OCI-M2 (cell line): ENCODE results near the gene COX8C.
"Not testable (repeated sequence)": the region's sequence is repeated elsewhere in the genome, so short reads cannot be mapped to it uniquely, and the experiment has no call there.

Source experiments
- DNase-seq: peaks from one replicate; lab custom pipeline; 2025; ENCODE audit not compliant: unreplicated experiment; lab: John Stamatoyannopoulos, UW

COX8C gene

GRCh38 chr14:93320489-93320888 lies 26.5 kb upstream of the COX8C start:
- DNase-seq: no peak

- DNase-seq: no peak
Observed at GRCh38 chr14:93322929-93323599, 23.9 kb upstream of the COX8C start.

GRCh38 chr14:93323600-93324174 lies 23.3 kb upstream of the COX8C start:
- DNase-seq: no peak

DNA sequence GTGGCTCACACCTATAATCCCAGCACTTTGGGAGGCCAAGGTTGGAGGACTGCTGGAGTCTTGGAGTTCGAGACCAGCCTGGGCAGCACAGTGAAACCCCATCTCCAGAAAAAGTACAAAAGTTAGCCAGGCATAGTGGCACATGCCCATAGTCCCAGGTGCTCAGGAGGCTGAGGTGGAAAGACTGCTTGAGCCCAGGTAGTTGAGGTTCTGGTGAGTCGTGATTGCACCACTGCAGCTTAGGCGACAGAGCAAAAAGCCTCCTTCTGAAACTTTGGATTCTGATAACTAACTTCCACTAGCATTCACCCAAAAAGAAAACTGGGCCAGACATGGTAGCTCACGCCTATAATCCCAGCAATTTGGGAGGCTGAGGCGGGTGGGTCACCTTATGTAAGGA lies 20.8 kb upstream of the COX8C start:
- DNase-seq: no peak

GRCh38 chr14:93328546-93328945 lies 18.4 kb upstream of the COX8C start:
- no peak for DNase-seq

GRCh38 chr14:93329965-93330608 lies 16.9 kb upstream of the COX8C start:
- no peak for DNase-seq

- DNase-seq: no peak
Observed at GRCh38 chr14:93330609-93331000, 16.4 kb upstream of the COX8C start.

DNA sequence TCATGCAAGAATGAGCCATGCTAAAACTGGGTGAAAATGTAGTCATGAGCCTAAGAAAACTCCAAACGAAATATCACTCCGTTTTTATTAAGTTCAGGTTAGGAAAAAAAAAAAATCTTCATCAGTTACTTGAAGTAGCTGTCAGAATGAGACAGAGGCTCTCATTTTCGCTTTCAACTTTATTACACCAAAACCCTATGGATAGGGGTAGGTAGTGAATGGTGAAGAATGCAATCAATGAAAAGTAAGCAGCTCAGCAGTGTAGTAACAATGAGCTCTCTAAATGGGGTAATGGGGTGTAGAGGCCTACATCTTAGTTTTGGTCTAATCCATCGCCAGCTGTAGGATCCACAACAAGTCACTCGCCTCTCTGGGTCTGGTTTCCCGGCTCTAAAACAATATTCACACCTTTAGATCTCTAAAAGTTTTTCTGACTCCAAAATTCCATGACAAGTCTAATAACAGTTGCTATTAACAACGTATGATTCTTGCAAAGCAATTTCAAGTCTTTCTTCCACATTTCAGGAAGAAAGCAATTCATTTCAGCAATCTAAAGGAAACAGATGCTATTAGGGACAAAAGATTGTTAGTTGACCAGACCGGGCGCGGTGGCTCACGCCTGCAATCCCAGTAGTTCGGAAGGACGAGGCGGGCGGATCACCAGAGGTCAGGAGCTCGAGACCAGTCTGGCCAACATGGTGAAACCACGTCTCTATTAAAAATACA lies 15.8 kb upstream of the COX8C start:
- no peak for DNase-seq

GRCh38 chr14:93331728-93332396 lies 15.1 kb upstream of the COX8C start:
- no peak for DNase-seq

DNA sequence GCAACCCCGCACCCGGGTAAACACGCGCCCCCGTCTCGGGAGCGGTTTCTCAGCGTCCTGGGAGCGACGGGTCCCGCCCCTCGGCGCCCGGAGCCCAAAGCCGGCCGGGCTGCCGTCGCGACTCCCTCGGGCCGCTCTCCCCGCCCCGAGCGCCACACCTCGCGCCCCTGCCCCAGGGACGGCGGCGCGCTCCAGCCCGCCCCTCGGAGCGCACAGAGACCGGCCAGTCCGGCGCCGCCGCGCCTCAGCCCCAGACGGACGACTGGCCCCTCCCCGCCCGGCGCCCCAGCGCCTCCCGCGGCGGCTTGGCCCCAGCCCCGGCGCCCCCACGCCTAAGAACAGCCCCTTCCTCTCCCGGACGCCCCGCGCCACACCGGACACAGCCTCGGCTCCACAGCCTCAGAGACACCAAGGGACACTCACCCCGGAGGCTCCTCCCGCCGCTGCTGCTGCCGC lies 14.6 kb upstream of the COX8C start:
- DNase-seq: no peak

GRCh38 chr14:93332853-93333630 lies 13.9 kb upstream of the COX8C start, which contains the start of gene BTBD7:
Gene BTBD7 (minus strand): TSS chr14:93333036. CDS start chr14:93296051, 36,985 bp downstream.
- DNase-seq: peak; percentile 85

DNA sequence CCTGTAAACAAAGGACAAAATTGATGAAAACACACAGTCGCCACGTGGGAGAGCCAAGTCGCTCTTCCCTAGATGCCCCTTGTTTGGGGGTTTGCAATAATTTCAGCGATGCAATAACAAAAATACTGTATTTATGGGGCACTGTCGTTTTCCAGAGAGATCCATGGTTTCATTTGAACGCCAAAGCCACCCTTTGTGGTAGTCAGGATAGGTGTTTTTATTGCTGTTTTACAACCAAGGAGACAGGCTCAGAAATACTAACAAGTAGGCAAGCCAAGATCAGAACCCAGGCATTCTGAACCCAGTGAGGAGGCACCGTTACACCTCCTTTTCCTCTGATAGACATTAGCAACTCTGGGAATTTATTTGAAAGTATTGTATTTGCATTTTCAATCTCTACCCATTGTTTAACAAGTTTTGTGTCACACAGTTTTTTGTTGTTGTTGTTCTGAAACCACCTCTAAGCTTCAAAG lies 13.3 kb upstream of the COX8C start:
- no peak for DNase-seq

- no peak for DNase-seq
Observed at GRCh38 chr14:93337143-93337753, 9.7 kb upstream of the COX8C start.

GRCh38 chr14:93337884-93338283 lies 9.1 kb upstream of the COX8C start:
- DNase-seq: no peak

DNA sequence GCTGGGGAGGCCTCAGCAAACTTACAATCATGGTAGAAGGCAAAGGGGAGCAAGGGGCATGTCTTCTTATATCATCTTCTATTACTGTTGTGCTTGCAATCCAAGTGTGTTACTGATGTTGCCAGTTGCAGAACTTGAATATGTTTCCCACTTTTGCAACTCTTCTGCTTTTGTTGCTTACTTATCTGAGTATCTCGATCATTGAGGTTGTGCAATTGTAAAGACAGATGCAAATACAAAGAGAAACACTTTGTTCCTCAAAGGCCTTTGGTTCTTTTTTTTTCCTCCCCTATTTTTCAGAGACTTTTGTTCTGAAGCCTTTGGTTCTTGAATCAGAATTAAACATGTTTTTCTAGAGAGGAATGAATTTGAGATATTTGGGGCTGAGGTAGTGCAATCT lies 3.7 kb upstream of the COX8C start:
- no peak for DNase-seq

GRCh38 chr14:93343797-93344196 lies 3.2 kb upstream of the COX8C start:
- no peak for DNase-seq

DNA sequence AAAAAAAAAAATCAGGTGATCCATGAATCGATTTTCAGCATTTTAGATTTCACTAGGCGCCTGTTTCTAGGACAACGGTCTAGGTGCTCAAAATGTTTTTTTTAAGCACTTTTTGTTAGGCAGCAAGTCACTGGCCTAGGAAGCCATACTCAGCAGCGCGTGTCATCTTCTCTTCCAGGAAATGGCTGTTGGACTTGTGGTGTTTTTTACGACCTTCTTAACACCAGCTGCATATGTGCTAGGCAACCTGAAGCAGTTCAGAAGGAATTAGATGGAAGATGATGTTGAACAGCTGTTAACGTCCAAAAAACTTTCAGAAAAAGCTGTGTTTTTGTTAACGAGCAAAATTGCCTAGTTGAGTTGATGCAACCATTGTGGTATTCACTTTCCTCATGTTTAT lies 868 bp downstream of the COX8C start:
- no peak for DNase-seq

DNA sequence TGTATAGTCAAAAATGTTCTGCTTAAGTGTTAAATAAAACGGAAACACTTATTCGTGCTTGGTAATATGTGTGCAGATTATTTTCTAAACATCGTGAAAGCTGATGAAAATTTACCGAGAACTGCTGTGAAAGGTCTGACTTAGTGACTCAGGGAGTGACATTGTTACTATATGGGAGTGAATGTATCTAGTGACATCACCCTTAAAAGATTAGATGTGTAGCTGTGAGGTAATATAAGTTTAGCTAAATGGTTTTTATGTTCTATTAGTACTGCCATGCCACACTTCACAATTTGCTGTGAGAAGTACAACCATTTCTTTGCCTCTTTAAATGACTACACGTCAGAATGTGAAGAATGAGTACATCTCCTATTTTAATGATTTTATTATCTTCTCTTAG lies 1.3 kb downstream of the COX8C start:
- DNase-seq: no peak

GRCh38 chr14:93354873-93355272 lies 7.9 kb downstream of the COX8C start:
- not testable (repeated sequence) for DNase-seq
